Body of pancreas (tissue), 4 donors: ENCODE data around the gene LTC4S. TPM values are rescaled to one million over a fixed set of nuclear protein-coding genes. Genes with fewer than 3 reads are reported as not detected.

Experiments
- ATAC-seq: fragments of 150-250 bp; one replicate; pipeline ENCODE4 v1.9.1; 2016
- DNase-seq, 4 donors: peaks; one replicate each; pipeline ENCODE4 v3.0.0-alpha.2; 2019
- H3K27ac ChIP-seq, 4 donors: fragments of 200-600 bp; sonication (generic); 1 replicate in 3 of 4; 2 replicates in 1 of 4; pipeline versions ENCODE4 v1.5.1 to v1.6.1; 2016 to 2019; ENCODE audit warnings: mild to moderate bottlenecking in 1 of 4, mixed read lengths in 1 of 4, moderate library complexity in 1 of 4
- H3K27me3 ChIP-seq, 2 donors: fragments of 200-600 bp; sonication (generic); one replicate each; pipeline ENCODE4 v1.6.0; 2016; ENCODE audit warnings: mild to moderate bottlenecking in 1 of 2
- H3K36me3 ChIP-seq, 2 donors: fragments of 200-600 bp; sonication (generic); replicated peaks in 1 of 2; 2 replicates each; pipeline ENCODE4 v1.5.1; 2016; ENCODE audit warnings: low read depth in 2 of 2; ENCODE audit not compliant: insufficient read depth in 1 of 2
- H3K4me1 ChIP-seq: fragments of 200-600 bp; sonication (generic); one replicate; pipeline ENCODE4 v1.6.0; 2016
- H3K4me3 ChIP-seq, 2 donors: fragments of 200-600 bp; sonication (generic); 1 replicate in 1 of 2; 2 replicates in 1 of 2; pipeline ENCODE4 v1.5.1; 2016 to 2019
- H3K9me3 ChIP-seq, 3 donors: fragments of 200-600 bp; sonication (generic); 1 replicate in 2 of 3; 2 replicates in 1 of 3; pipeline ENCODE4 v1.5.1; 2016
- CTCF ChIP-seq, 7 experiments: fragments of 450-650 bp in 4 of 7; fragments of 200-600 bp in 3 of 7; sonication (generic) in 3 of 7; IDR thresholded peaks; one replicate each; pipeline ENCODE4 v1.5.1; 2016 to 2019; ENCODE audit warnings: antibody characterized with exemption in 7 of 7
- POLR2A ChIP-seq, 3 donors: fragments of 450-650 bp; IDR thresholded peaks; one replicate each; pipeline ENCODE4 v1.6.1; 2016; ENCODE audit warnings: antibody characterized with exemption in 3 of 3, mild to moderate bottlenecking in 2 of 3
- WGBS, 2 donors: methylation state at CpG; one replicate each; pipeline ENCODE4 v1.1.5; 2017; 5-methylcytosine and 5-hydroxymethylcytosine counted together
- intact Hi-C: fragments of 100-400 bp; cut with DNase I; formaldehyde crosslinking; loops from one replicate; pipeline ENCODE4 v1.15.1; 2023
- total RNA-seq, 2 donors: library from RNA; depleted of rRNA; stranded (reverse); fragments of >200 nt; gene quantifications; one replicate each; pipeline ENCODE4 v1.1.0, GENCODE V29; 2016

The LTC4S gene
- total RNA-seq, 2 donors from 2014 or later, result 10.6 to 16.2 TPM

GRCh38 chr5:179801304-179802206, 7.8 kb downstream of the LTC4S start:
- H3K4me3 ChIP-seq, result no peak overlapping the region
- peak; percentile 33 for ATAC-seq
- H3K9me3 ChIP-seq, result no peaks in the 10 kb centered on the region
- intact Hi-C loops, result loop anchor here (10.0 kb wide), 1 partner anchor 103 kb away; the partner anchor contains the start of gene TBC1D9B
- H3K36me3 ChIP-seq, result peaks cover 0 to 14% of the 10 kb centered on the region in 2 donors
- H3K4me1 ChIP-seq, result peaks cover 48% of the 10 kb centered on the region
- TF ChIP-seq POLR2A (IDR thresholded peaks at IDR 0.05) (peak in 1 of 3 donors; percentile 9), CTCF (IDR thresholded peaks at IDR 0.05) (peak; percentile 52 to 87 (median 77))
- DNase-seq, result peak; percentile 83 to 90 (median 86)
- H3K27ac ChIP-seq, result no peak overlapping the region
- WGBS, 2 donors, result 45 to 70% methylated on average over 33 to 56 of the region's 67 CpGs
- H3K27me3 ChIP-seq, result no peaks in the 10 kb centered on the region

GRCh38 chr5:179802207-179802883, 8.6 kb downstream of the LTC4S start:
- H3K9me3 ChIP-seq, result no peaks in the 10 kb centered on the region
- no peak overlapping the region for H3K4me3 ChIP-seq
- H3K36me3 ChIP-seq, result peaks cover 0 to 14% of the 10 kb centered on the region in 2 donors
- no peaks in the 10 kb centered on the region for H3K27me3 ChIP-seq
- ATAC-seq (no peak), DNase-seq (peak in 2 of 4 donors; percentile 25 to 56)
- 70 to 80% methylated on average over 4 to 19 of the region's 19 CpGs for WGBS, 2 donors
- intact Hi-C loops, result loop anchor here (10.0 kb wide), 1 partner anchor 102 kb away; the partner anchor contains the start of gene TBC1D9B
- peaks cover 41% of the 10 kb centered on the region for H3K4me1 ChIP-seq
- peak overlapping the region in 1 of 4 donors; percentile 2 for H3K27ac ChIP-seq
- TF ChIP-seq POLR2A (IDR thresholded peaks at IDR 0.05) (no peak), CTCF (IDR thresholded peaks at IDR 0.05) (no peak)

GRCh38 chr5:179802950-179803562, 9.3 kb downstream of the LTC4S start:
- Histone ChIP-seq H3K4me1 (peaks cover 48% of the 10 kb centered on the region), H3K27ac (peak overlapping the region in 2 of 4 donors; percentile 2 to 94), H3K9me3 (no peaks in the 10 kb centered on the region), H3K27me3 (no peaks in the 10 kb centered on the region), H3K4me3 (no peak overlapping the region), H3K36me3 (peaks cover 0 to 14% of the 10 kb centered on the region in 2 donors)
- ATAC-seq, result no peak
- intact Hi-C loops, result loop anchor here (10.0 kb wide), 1 partner anchor 102 kb away; the partner anchor contains the start of gene TBC1D9B
- WGBS, 2 donors, result 54 to 70% methylated on average over 5 to 10 of the region's 11 CpGs
- no peak for DNase-seq
- TF ChIP-seq POLR2A (IDR thresholded peaks at IDR 0.05), result no peak
- TF ChIP-seq CTCF (IDR thresholded peaks at IDR 0.05), result no peak

- Histone ChIP-seq H3K27me3 (no peaks in the 10 kb centered on the region), H3K4me3 (no peak overlapping the region), H3K9me3 (no peaks in the 10 kb centered on the region), H3K27ac (peak overlapping the region in 2 of 4 donors; percentile 32 to 94), H3K4me1 (peaks cover 52% of the 10 kb centered on the region), H3K36me3 (peaks cover 0 to 12% of the 10 kb centered on the region in 2 donors)
- intact Hi-C loops, result loop anchor here (10.0 kb wide), 1 partner anchor 101 kb away; the partner anchor contains the start of gene TBC1D9B
- 56 to 59% methylated on average over 11 to 17 of the region's 18 CpGs for WGBS, 2 donors
- DNase-seq (no peak), ATAC-seq (no peak)
- no peak for TF ChIP-seq CTCF (IDR thresholded peaks at IDR 0.05)
- TF ChIP-seq POLR2A (IDR thresholded peaks at IDR 0.05), result no peak
Measured at GRCh38 chr5:179803651-179804554, 10.1 kb downstream of the LTC4S start.
